ENCODE results near the gene NRN1.
"Not testable (repeated sequence)": the region's sequence is repeated elsewhere in the genome, so short reads cannot be mapped to it uniquely, and the experiment has no call there.

DNA sequence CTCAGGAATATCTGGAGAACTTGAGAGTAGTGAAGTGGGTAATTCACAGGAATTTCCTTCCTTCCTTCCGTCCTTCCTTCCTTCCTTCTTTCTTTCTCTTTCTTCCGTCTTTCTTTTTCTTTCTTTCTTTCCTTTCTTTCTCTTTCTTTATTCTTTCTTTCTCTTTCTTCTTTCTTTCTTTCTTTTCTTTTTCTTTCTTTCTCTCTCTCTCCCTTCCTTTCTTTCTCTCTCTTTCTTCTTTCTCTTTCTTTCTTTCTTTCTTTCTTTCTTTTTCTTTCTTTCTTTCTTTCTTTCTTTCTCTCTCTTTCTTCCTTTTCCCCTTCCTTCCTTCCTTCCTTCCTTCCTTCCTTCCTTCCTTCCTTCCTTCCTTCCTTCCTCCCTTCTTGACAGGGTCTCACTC lies 16.1 kb upstream of the NRN1 start:
- not testable (repeated sequence) for TF ChIP-seq POLR2AphosphoS5, POLR2A (IDR thresholded peaks at IDR 0.05; ENCODE audit: low read depth, low read length)

Data from GM12892 (cell line).